Measurements from ENCODE around the gene SCN5A.

Gene SCN5A

GRCh38 chr3:38648024-38648658 lies 1.3 kb downstream of the SCN5A start:
- in situ Hi-C loops (cut with MboI; ENCODE audit: low sequenced_read_pairs) = no loop called here

GRCh38 chr3:38647217-38647970 lies 2.1 kb downstream of the SCN5A start:
- in situ Hi-C loops (cut with MboI; ENCODE audit: low sequenced_read_pairs) = no loop called here

GRCh38 chr3:38646630-38647029 lies 2.9 kb downstream of the SCN5A start:
- in situ Hi-C loops (cut with MboI; ENCODE audit: low sequenced_read_pairs) = no loop called here

GRCh38 chr3:38646062-38646461 lies 3.4 kb downstream of the SCN5A start:
- in situ Hi-C loops (cut with MboI; ENCODE audit: low sequenced_read_pairs) = no loop called here

GRCh38 chr3:38645601-38646000 lies 3.9 kb downstream of the SCN5A start:
- in situ Hi-C loops (cut with MboI; ENCODE audit: low sequenced_read_pairs) = no loop called here

GRCh38 chr3:38645076-38645475 lies 4.4 kb downstream of the SCN5A start:
- in situ Hi-C loops (cut with MboI; ENCODE audit: low sequenced_read_pairs) = no loop called here

- in situ Hi-C loops (cut with MboI; ENCODE audit: low sequenced_read_pairs) = no loop called here
Observed at GRCh38 chr3:38644662-38645053, 4.8 kb downstream of the SCN5A start.

- in situ Hi-C loops (cut with MboI; ENCODE audit: low sequenced_read_pairs) = no loop called here
Observed at GRCh38 chr3:38644016-38644661, 5.3 kb downstream of the SCN5A start.

- in situ Hi-C loops (cut with MboI; ENCODE audit: low sequenced_read_pairs) = no loop called here
Observed at GRCh38 chr3:38643592-38643991, 5.9 kb downstream of the SCN5A start.

GRCh38 chr3:38643090-38643489 lies 6.4 kb downstream of the SCN5A start:
- in situ Hi-C loops (cut with MboI; ENCODE audit: low sequenced_read_pairs) = no loop called here

GRCh38 chr3:38641461-38642110 lies 7.9 kb downstream of the SCN5A start:
- in situ Hi-C loops (cut with MboI; ENCODE audit: low sequenced_read_pairs) = no loop called here

GRCh38 chr3:38640661-38641452 lies 8.6 kb downstream of the SCN5A start:
- in situ Hi-C loops (cut with MboI; ENCODE audit: low sequenced_read_pairs) = no loop called here

- in situ Hi-C loops (cut with MboI; ENCODE audit: low sequenced_read_pairs) = no loop called here
Observed at GRCh38 chr3:38638354-38638753, 11.1 kb downstream of the SCN5A start.

GRCh38 chr3:38637906-38638305 lies 11.6 kb downstream of the SCN5A start:
- in situ Hi-C loops (cut with MboI; ENCODE audit: low sequenced_read_pairs) = no loop called here

- in situ Hi-C loops (cut with MboI; ENCODE audit: low sequenced_read_pairs) = no loop called here
Observed at GRCh38 chr3:38636881-38637280, 12.6 kb downstream of the SCN5A start.

GRCh38 chr3:38636464-38636863 lies 13.0 kb downstream of the SCN5A start:
- in situ Hi-C loops (cut with MboI; ENCODE audit: low sequenced_read_pairs) = no loop called here

GRCh38 chr3:38634111-38634510 lies 15.4 kb downstream of the SCN5A start:
- in situ Hi-C loops (cut with MboI; ENCODE audit: low sequenced_read_pairs) = no loop called here

- in situ Hi-C loops (cut with MboI; ENCODE audit: low sequenced_read_pairs) = no loop called here
Observed at GRCh38 chr3:38632989-38633388, 16.5 kb downstream of the SCN5A start.

- in situ Hi-C loops (cut with MboI; ENCODE audit: low sequenced_read_pairs) = no loop called here
Observed at GRCh38 chr3:38630606-38631005, 18.9 kb downstream of the SCN5A start.

GRCh38 chr3:38630070-38630469 lies 19.4 kb downstream of the SCN5A start:
- in situ Hi-C loops (cut with MboI; ENCODE audit: low sequenced_read_pairs) = no loop called here

GRCh38 chr3:38628835-38629234 lies 20.7 kb downstream of the SCN5A start:
- in situ Hi-C loops (cut with MboI; ENCODE audit: low sequenced_read_pairs) = no loop called here

Measured in HL-60/S4 treated with retinoic acid at 250 ng/mL for 4 days and 3 days (cell line).